ENCODE results near the gene SCD.
"Not testable (repeated sequence)": the region's sequence is repeated elsewhere in the genome, so short reads cannot be mapped to it uniquely, and the experiment has no call there.

Gene SCD

GRCh38 chr10:100362570-100363496 is 15.8 kb downstream of the SCD start:
- no peak for DNase-seq

- DNase-seq, result no peak
Observed at GRCh38 chr10:100364175-100364574, 17.1 kb downstream of the SCD start.

GRCh38 chr10:100364735-100365391 is 17.8 kb downstream of the SCD start:
- DNase-seq, result peak; percentile 43

GRCh38 chr10:100368721-100369120 is 21.7 kb downstream of the SCD start:
- no peak for DNase-seq

GRCh38 chr10:100370714-100371481 is 23.9 kb downstream of the SCD start:
- peak; percentile 89 for DNase-seq

- no peak for DNase-seq
Observed at GRCh38 chr10:100371482-100372027, 24.5 kb downstream of the SCD start.

- DNase-seq, result no peak
Observed at GRCh38 chr10:100372415-100373297, 25.6 kb downstream of the SCD start.

- DNase-seq, result peak; percentile 97
Observed at GRCh38 chr10:100373298-100374199, 26.5 kb downstream of the SCD start.

- DNase-seq, result no peak
Observed at GRCh38 chr10:100374200-100374655, 27.2 kb downstream of the SCD start.

- not testable (repeated sequence) for DNase-seq
Observed at GRCh38 chr10:100374677-100375353, 27.8 kb downstream of the SCD start.

- not testable (repeated sequence) for DNase-seq
Observed at GRCh38 chr10:100376656-100377055, 29.6 kb downstream of the SCD start.

GRCh38 chr10:100377830-100378229 is 30.8 kb downstream of the SCD start:
- DNase-seq, result no peak

- DNase-seq, result no peak
Observed at GRCh38 chr10:100380400-100380799, 33.4 kb downstream of the SCD start.

GRCh38 chr10:100382553-100382952 is 35.5 kb downstream of the SCD start:
- no peak for DNase-seq

GRCh38 chr10:100383251-100383650 is 36.2 kb downstream of the SCD start:
- DNase-seq, result no peak

GRCh38 chr10:100391163-100392002 is 44.4 kb downstream of the SCD start:
- no peak for DNase-seq

- DNase-seq, result no peak
Observed at GRCh38 chr10:100392686-100393003, 45.6 kb downstream of the SCD start.

GRCh38 chr10:100395626-100396025 is 48.6 kb downstream of the SCD start:
- no peak for DNase-seq

- no peak for DNase-seq
Observed at GRCh38 chr10:100396605-100397004, 49.6 kb downstream of the SCD start.

Data from left hindlimb (tissue), 1 donor.